SK-N-SH treated with all-trans-retinoic acid at 6 μM for 48 hours (cell line): ENCODE measurements around the gene ADAM22.

Experiments used
- ATAC-seq: fragments of 200-7000 bp; cut with Tn5 transposase; 3 replicates; pipeline ENCODE4 v1.9.1; 2020; ENCODE audit warnings: mild to moderate bottlenecking, moderate library complexity
- ARNTL ChIP-seq: fragments of 450-650 bp; formaldehyde crosslinking; IDR thresholded peaks from 2 replicates; pipeline ENCODE4 v1.5.0; 2020; ENCODE audit warnings: low read depth, mild to moderate bottlenecking, moderate library complexity, borderline replicate concordance
- BACH2 ChIP-seq: fragments of 250-450 bp; sonication (Bioruptor Pico); IDR thresholded peaks from 2 replicates; pipeline ENCODE4 v1.9.0; 2021; ENCODE audit warnings: mild to moderate bottlenecking, borderline replicate concordance
- CSDC2 ChIP-seq: fragments of 250-450 bp; sonication (Bioruptor Pico); IDR thresholded peaks from 2 replicates; pipeline ENCODE4 v1.5.0; 2020; ENCODE audit warnings: mild to moderate bottlenecking, moderate library complexity
- ESRRG ChIP-seq: fragments of 250-450 bp; sonication (Bioruptor Pico); IDR thresholded peaks from 2 replicates; pipeline ENCODE4 v1.6.1; 2021; ENCODE audit warnings: mild to moderate bottlenecking
- GLIS3 ChIP-seq: fragments of 250-450 bp; sonication (Bioruptor Pico); IDR thresholded peaks from 2 replicates; pipeline ENCODE4 v1.5.0; 2020; ENCODE audit warnings: mild to moderate bottlenecking, moderate library complexity
- ISL1 ChIP-seq: fragments of 250-450 bp; sonication (Bioruptor Pico); IDR thresholded peaks from 2 replicates; pipeline ENCODE4 v2.1.2; 2022; ENCODE audit warnings: mild to moderate bottlenecking, moderate library complexity
- OSR1 ChIP-seq: fragments of 250-450 bp; sonication (Bioruptor Pico); IDR thresholded peaks from 2 replicates; pipeline ENCODE4 v1.8.0; 2022; ENCODE audit warnings: moderate library complexity, mild to moderate bottlenecking, inconsistent platforms
- RARB ChIP-seq: fragments of 250-450 bp; sonication (Bioruptor Pico); IDR thresholded peaks from 2 replicates; pipeline ENCODE4 v1.8.0; 2021; ENCODE audit warnings: mild to moderate bottlenecking, moderate library complexity
- SNAI2 ChIP-seq: fragments of 250-450 bp; sonication (Bioruptor Pico); IDR thresholded peaks from 2 replicates; pipeline ENCODE4 v1.5.0; 2020; ENCODE audit warnings: mild to moderate bottlenecking, moderate library complexity
- TCF4 ChIP-seq: fragments of 250-450 bp; sonication (Bioruptor Pico); IDR thresholded peaks from 2 replicates; pipeline ENCODE4 v1.8.0; 2021; ENCODE audit warnings: mild to moderate bottlenecking, moderate library complexity, borderline replicate concordance
- TOX ChIP-seq: fragments of 250-450 bp; sonication (Bioruptor Pico); IDR thresholded peaks from 2 replicates; pipeline ENCODE4 v1.8.0; 2021; ENCODE audit warnings: mild to moderate bottlenecking, moderate library complexity, borderline replicate concordance
- ZC3H10 ChIP-seq: fragments of 250-450 bp; sonication (Bioruptor Pico); IDR thresholded peaks from 2 replicates; pipeline ENCODE4 v1.5.1; 2021; ENCODE audit warnings: mild to moderate bottlenecking, moderate library complexity
- ZFP3 ChIP-seq: fragments of 250-450 bp; sonication (Bioruptor Pico); IDR thresholded peaks from 2 replicates; pipeline ENCODE4 v1.5.0; 2020; ENCODE audit warnings: mild to moderate bottlenecking, moderate library complexity
- ZFP30 ChIP-seq: fragments of 450-650 bp; formaldehyde crosslinking; IDR thresholded peaks from 2 replicates; pipeline ENCODE4 v1.5.0; 2022; ENCODE audit warnings: mild to moderate bottlenecking, moderate library complexity
- ZNF565 ChIP-seq: fragments of 450-650 bp; formaldehyde crosslinking; conservative IDR thresholded peaks from 2 replicates; pipeline ENCODE4 v1.5.0; 2020; ENCODE audit warnings: low read depth, mild to moderate bottlenecking, moderate library complexity
- ZNF70 ChIP-seq: fragments of 450-650 bp; formaldehyde crosslinking; IDR thresholded peaks from 2 replicates; pipeline ENCODE4 v1.5.0; 2020; ENCODE audit warnings: mild to moderate bottlenecking, moderate library complexity
- ZNF8 ChIP-seq: fragments of 450-650 bp; formaldehyde crosslinking; IDR thresholded peaks from 2 replicates; pipeline ENCODE4 v1.5.0; 2020; ENCODE audit warnings: mild to moderate bottlenecking, moderate library complexity
- TF ChIP-seq, protein P1 (sequence below): fragments of 250-450 bp; sonication (Bioruptor Pico); IDR thresholded peaks from 2 replicates; pipeline ENCODE4 v1.5.1; 2021; ENCODE audit warnings: mild to moderate bottlenecking, moderate library complexity
- TF ChIP-seq, protein P2 (sequence below): fragments of 250-450 bp; sonication (Bioruptor Pico); IDR thresholded peaks from 2 replicates; pipeline ENCODE4 v1.5.1; 2020; ENCODE audit warnings: low read depth, mild to moderate bottlenecking, moderate library complexity
- TF ChIP-seq, protein P3 (sequence below): fragments of 250-450 bp; sonication (Bioruptor Pico); IDR thresholded peaks from 2 replicates; pipeline ENCODE4 v1.8.0; 2021; ENCODE audit warnings: low read depth, mild to moderate bottlenecking, moderate library complexity, borderline replicate concordance
- TF ChIP-seq, protein P4 (sequence below): fragments of 250-450 bp; sonication (Bioruptor Pico); IDR thresholded peaks from 2 replicates; pipeline ENCODE4 v1.8.0; 2020; ENCODE audit warnings: mild to moderate bottlenecking, moderate library complexity, borderline replicate concordance
- TF ChIP-seq, protein P5 (sequence below): fragments of 250-450 bp; sonication (Bioruptor Pico); IDR thresholded peaks from 2 replicates; pipeline ENCODE4 v1.5.0; 2020; ENCODE audit warnings: mild to moderate bottlenecking, moderate library complexity

Gene ADAM22

DNA sequence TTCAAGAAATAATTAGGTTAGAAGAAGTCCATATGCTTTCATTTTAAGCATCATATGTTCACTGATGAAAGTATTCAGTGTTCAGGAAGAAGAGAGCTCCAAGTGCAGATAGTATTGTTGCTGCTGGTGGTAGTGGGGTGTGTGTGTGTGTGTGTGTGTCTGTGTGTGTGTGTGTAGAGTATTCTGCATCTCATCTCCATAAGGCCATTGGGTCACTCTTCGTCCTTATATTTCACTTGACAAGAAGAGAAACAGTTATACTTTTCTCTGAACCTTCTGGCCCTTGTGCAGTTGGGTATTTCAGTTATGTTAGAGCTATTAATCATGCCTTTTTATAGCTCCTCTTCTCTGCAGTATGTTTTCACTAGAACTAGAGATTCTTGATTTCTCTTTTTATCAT lies 26.2 kb downstream of the ADAM22 start:
- no peak for TF ChIP-seq ZC3H10 (CRISPR knock-in tag)
- 0 out of 2 replicates have a peak, but pooled peaks have one; percentile 56 for TF ChIP-seq ESRRG (CRISPR knock-in tag)
- 0 out of 2 replicates have a peak, but pooled peaks have one; percentile 45 for TF ChIP-seq ZFP3 (CRISPR knock-in tag)
- TF ChIP-seq BACH2 (CRISPR knock-in tag): no peak
- no peak for TF ChIP-seq ZFP30

DNA sequence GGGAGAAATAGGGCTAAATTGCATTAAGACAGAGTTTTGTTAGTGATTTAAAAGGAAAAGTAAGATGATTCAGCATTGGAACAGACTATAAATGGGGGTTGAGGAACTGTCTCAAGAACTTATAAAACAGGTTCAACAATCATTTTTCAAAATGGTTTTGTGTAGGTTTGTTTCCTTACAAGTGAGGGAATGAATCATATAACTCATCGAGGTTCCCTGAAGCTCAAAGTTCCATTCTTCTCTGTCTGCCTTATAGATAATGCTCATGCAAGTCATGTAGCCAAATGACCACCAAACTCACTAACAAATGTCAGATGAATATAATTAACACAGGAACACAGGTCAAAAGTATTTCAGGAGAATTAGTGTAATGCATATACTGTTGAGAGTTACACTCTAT lies 27.7 kb downstream of the ADAM22 start:
- no peak for ATAC-seq
- TF ChIP-seq ZC3H10 (CRISPR knock-in tag) (no peak), BACH2 (CRISPR knock-in tag) (no peak), ARNTL (no peak)

More for the DNA sequence above, 26.2 kb downstream of the ADAM22 start:
- peak; percentile 54; the same call in 2 of the 3 replicates for ATAC-seq

DNA sequence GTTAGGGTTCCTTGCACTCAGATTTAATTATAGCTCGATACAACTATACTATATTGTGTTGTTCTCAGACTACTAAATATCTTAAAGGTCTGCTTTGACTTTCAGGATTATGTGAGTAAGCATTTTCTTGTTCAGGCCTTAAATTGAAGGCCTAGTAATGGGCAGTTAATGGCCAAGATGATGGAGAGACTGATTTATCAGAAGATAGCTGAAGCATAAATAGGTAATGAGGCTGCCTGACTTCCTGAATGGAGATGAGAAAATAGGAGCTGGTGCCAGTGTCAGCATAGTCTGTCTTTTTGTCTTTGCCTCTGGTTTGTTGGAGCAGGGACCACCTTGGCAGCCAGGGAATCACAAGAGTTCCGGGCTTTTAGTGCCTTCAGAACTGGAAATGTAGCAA lies 32.2 kb downstream of the ADAM22 start:
- ATAC-seq: no peak; the same call in 2 of the 3 replicates

DNA sequence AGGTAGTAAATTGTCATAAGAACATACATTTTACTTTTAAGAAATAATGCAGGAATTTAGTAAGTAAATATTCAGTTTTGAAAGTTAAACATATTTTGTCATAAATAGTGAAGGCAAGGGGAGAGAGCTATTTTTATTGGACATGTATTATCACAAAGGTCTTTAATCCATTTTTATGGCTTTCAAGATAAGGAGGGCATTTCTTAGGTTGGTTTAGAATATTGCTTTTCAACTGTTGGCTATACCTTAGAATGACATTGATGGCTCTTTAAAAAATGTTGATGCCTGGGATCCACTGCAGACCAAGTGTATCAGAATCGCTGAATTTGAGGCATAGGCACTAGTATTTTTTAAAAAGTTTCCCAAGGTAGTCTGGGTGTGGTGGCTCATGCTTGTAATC lies 34.0 kb downstream of the ADAM22 start:
- ATAC-seq: no peak
- TF ChIP-seq ZFP3 (CRISPR knock-in tag) (no peak), TOX (no peak), ISL1 (CRISPR knock-in tag) (no peak), ZNF70 (no peak), CSDC2 (CRISPR knock-in tag) (no peak)
- TF ChIP-seq, protein P1, sequence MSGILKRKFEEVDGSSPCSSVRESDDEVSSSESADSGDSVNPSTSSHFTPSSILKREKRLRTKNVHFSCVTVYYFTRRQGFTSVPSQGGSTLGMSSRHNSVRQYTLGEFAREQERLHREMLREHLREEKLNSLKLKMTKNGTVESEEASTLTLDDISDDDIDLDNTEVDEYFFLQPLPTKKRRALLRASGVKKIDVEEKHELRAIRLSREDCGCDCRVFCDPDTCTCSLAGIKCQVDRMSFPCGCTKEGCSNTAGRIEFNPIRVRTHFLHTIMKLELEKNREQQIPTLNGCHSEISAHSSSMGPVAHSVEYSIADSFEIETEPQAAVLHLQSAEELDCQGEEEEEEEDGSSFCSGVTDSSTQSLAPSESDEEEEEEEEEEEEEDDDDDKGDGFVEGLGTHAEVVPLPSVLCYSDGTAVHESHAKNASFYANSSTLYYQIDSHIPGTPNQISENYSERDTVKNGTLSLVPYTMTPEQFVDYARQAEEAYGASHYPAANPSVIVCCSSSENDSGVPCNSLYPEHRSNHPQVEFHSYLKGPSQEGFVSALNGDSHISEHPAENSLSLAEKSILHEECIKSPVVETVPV (CRISPR knock-in tag): no peak
- TF ChIP-seq, protein P2, sequence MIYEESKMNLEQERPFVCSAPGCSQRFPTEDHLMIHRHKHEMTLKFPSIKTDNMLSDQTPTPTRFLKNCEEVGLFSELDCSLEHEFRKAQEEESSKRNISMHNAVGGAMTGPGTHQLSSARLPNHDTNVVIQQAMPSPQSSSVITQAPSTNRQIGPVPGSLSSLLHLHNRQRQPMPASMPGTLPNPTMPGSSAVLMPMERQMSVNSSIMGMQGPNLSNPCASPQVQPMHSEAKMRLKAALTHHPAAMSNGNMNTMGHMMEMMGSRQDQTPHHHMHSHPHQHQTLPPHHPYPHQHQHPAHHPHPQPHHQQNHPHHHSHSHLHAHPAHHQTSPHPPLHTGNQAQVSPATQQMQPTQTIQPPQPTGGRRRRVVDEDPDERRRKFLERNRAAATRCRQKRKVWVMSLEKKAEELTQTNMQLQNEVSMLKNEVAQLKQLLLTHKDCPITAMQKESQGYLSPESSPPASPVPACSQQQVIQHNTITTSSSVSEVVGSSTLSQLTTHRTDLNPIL (CRISPR knock-in tag): no peak
- TF ChIP-seq, protein P3, sequence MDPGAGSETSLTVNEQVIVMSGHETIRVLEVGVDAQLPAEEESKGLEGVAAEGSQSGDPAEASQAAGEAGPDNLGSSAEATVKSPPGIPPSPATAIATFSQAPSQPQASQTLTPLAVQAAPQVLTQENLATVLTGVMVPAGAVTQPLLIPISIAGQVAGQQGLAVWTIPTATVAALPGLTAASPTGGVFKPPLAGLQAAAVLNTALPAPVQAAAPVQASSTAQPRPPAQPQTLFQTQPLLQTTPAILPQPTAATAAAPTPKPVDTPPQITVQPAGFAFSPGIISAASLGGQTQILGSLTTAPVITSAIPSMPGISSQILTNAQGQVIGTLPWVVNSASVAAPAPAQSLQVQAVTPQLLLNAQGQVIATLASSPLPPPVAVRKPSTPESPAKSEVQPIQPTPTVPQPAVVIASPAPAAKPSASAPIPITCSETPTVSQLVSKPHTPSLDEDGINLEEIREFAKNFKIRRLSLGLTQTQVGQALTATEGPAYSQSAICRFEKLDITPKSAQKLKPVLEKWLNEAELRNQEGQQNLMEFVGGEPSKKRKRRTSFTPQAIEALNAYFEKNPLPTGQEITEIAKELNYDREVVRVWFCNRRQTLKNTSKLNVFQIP (CRISPR knock-in tag): no peak

More for the DNA sequence above, 32.2 kb downstream of the ADAM22 start:
- TF ChIP-seq ISL1 (CRISPR knock-in tag) (peak; percentile 97), SNAI2 (CRISPR knock-in tag) (peak; percentile 94), ZFP3 (CRISPR knock-in tag) (peak; percentile 10; the same call in 1 of the 2 replicates), BACH2 (CRISPR knock-in tag) (peak; percentile 90; the same call in 1 of the 2 replicates), ZNF565 (CRISPR knock-in tag) (peak; percentile 89), TOX (no peak), ZNF8 (peak; percentile 32; the same call in 1 of the 2 replicates), ZNF70 (peak; percentile 67), ZC3H10 (CRISPR knock-in tag) (no peak), ESRRG (CRISPR knock-in tag) (peak; percentile 90), TCF4 (CRISPR knock-in tag) (peak; percentile 64), ZFP30 (no peak), RARB (CRISPR knock-in tag) (no peak), GLIS3 (CRISPR knock-in tag) (no peak), OSR1 (CRISPR knock-in tag) (no peak), ARNTL (peak; percentile 54; the same call in 1 of the 2 replicates)
- TF ChIP-seq, protein P2 (CRISPR knock-in tag): peak; percentile 40
- TF ChIP-seq, protein P1 (CRISPR knock-in tag): peak; percentile 61; the same call in 1 of the 2 replicates
- TF ChIP-seq, protein P4, sequence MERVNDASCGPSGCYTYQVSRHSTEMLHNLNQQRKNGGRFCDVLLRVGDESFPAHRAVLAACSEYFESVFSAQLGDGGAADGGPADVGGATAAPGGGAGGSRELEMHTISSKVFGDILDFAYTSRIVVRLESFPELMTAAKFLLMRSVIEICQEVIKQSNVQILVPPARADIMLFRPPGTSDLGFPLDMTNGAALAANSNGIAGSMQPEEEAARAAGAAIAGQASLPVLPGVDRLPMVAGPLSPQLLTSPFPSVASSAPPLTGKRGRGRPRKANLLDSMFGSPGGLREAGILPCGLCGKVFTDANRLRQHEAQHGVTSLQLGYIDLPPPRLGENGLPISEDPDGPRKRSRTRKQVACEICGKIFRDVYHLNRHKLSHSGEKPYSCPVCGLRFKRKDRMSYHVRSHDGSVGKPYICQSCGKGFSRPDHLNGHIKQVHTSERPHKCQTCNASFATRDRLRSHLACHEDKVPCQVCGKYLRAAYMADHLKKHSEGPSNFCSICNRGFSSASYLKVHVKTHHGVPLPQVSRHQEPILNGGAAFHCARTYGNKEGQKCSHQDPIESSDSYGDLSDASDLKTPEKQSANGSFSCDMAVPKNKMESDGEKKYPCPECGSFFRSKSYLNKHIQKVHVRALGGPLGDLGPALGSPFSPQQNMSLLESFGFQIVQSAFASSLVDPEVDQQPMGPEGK (CRISPR knock-in tag): no peak
- TF ChIP-seq, protein P5, sequence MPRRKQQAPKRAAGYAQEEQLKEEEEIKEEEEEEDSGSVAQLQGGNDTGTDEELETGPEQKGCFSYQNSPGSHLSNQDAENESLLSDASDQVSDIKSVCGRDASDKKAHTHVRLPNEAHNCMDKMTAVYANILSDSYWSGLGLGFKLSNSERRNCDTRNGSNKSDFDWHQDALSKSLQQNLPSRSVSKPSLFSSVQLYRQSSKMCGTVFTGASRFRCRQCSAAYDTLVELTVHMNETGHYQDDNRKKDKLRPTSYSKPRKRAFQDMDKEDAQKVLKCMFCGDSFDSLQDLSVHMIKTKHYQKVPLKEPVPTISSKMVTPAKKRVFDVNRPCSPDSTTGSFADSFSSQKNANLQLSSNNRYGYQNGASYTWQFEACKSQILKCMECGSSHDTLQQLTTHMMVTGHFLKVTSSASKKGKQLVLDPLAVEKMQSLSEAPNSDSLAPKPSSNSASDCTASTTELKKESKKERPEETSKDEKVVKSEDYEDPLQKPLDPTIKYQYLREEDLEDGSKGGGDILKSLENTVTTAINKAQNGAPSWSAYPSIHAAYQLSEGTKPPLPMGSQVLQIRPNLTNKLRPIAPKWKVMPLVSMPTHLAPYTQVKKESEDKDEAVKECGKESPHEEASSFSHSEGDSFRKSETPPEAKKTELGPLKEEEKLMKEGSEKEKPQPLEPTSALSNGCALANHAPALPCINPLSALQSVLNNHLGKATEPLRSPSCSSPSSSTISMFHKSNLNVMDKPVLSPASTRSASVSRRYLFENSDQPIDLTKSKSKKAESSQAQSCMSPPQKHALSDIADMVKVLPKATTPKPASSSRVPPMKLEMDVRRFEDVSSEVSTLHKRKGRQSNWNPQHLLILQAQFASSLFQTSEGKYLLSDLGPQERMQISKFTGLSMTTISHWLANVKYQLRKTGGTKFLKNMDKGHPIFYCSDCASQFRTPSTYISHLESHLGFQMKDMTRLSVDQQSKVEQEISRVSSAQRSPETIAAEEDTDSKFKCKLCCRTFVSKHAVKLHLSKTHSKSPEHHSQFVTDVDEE (CRISPR knock-in tag): no peak
